Measurements from ENCODE around the gene MRPS12.
A peak's percentile ranks its signal among the peaks of the same experiment; 100 is the strongest.

MRPS12 gene

GRCh38 chr19:38952395-38953165 lies 21.8 kb downstream of the MRPS12 start (continued):
- TF ChIP-seq ZFHX2 (tag by site-specific recombination; conservative IDR thresholded peaks at IDR 0.05), result peak; percentile 87
- no peak for TF ChIP-seq IKZF3 (tag by site-specific recombination; IDR thresholded peaks at IDR 0.05)
- TF ChIP-seq ZBTB21 (tag by site-specific recombination; IDR thresholded peaks at IDR 0.05), result no peak
- TF ChIP-seq YY1 (tag by site-specific recombination; IDR thresholded peaks at IDR 0.05), result no peak
- TF ChIP-seq TCF7L2 (IDR thresholded peaks at IDR 0.05; ENCODE audit: borderline replicate concordance, low read depth, low read length), result no peak
- TF ChIP-seq PRDM4 (tag by site-specific recombination; IDR thresholded peaks at IDR 0.05), result no peak
- TF ChIP-seq ZNF302 (tag by site-specific recombination; IDR thresholded peaks at IDR 0.05; ENCODE audit: low read depth), result no peak
- peak; percentile 81 for TF ChIP-seq PRDM1 (tag by site-specific recombination; IDR thresholded peaks at IDR 0.05)
- no peak for TF ChIP-seq ZNF114 (tag by site-specific recombination; IDR thresholded peaks at IDR 0.05)
- TF ChIP-seq ZNF514 (tag by site-specific recombination; IDR thresholded peaks at IDR 0.05), result no peak
- TF ChIP-seq ZNF473 (tag by site-specific recombination; IDR thresholded peaks at IDR 0.05), result no peak
- TF ChIP-seq ZNF561 (tag by site-specific recombination; IDR thresholded peaks at IDR 0.05; ENCODE audit: borderline replicate concordance), result no peak
- TF ChIP-seq ZNF112 (tag by site-specific recombination; IDR thresholded peaks at IDR 0.05), result no peak
- 0 out of 2 replicates have a peak, but pooled peaks have one; percentile 6 for TF ChIP-seq ZNF76 (tag by site-specific recombination; IDR thresholded peaks at IDR 0.05; ENCODE audit: borderline replicate concordance, low read depth)
- peak; percentile 36; the same call in 1 of the 2 replicates for TF ChIP-seq KLF8 (tag by site-specific recombination; IDR thresholded peaks at IDR 0.05)
- TF ChIP-seq PATZ1 (tag by site-specific recombination; IDR thresholded peaks at IDR 0.05), result peak; percentile 42; the same call in 1 of the 2 replicates
- TF ChIP-seq ZNF19 (tag by site-specific recombination; IDR thresholded peaks at IDR 0.05; ENCODE audit: low read depth), result no peak
- peak; percentile 14; the same call in 1 of the 2 replicates for TF ChIP-seq BCL6B (tag by site-specific recombination; IDR thresholded peaks at IDR 0.05)
- no peak for TF ChIP-seq PBX3 (CRISPR knock-in tag; IDR thresholded peaks at IDR 0.05)
- no peak for TF ChIP-seq ZNF202 (tag by site-specific recombination; IDR thresholded peaks at IDR 0.05; ENCODE audit: borderline replicate concordance)
- TF ChIP-seq ZNF776 (tag by site-specific recombination; IDR thresholded peaks at IDR 0.05; ENCODE audit: borderline replicate concordance), result no peak
- TF ChIP-seq SALL2 (tag by site-specific recombination; IDR thresholded peaks at IDR 0.05; ENCODE audit: borderline replicate concordance), result no peak
- no peak for TF ChIP-seq ZNF664 (tag by site-specific recombination; IDR thresholded peaks at IDR 0.05)
- TF ChIP-seq ZNF654 (tag by site-specific recombination; IDR thresholded peaks at IDR 0.05; ENCODE audit: low read depth), result peak; percentile 97
- TF ChIP-seq ZBTB48 (tag by site-specific recombination; IDR thresholded peaks at IDR 0.05), result no peak

Data from HEK293 (cell line).